Measurements from ENCODE around the gene AACS.
"Not testable (repeated sequence)": the region's sequence is repeated elsewhere in the genome, so short reads cannot be mapped to it uniquely, and the experiment has no call there.

Gene AACS

DNA sequence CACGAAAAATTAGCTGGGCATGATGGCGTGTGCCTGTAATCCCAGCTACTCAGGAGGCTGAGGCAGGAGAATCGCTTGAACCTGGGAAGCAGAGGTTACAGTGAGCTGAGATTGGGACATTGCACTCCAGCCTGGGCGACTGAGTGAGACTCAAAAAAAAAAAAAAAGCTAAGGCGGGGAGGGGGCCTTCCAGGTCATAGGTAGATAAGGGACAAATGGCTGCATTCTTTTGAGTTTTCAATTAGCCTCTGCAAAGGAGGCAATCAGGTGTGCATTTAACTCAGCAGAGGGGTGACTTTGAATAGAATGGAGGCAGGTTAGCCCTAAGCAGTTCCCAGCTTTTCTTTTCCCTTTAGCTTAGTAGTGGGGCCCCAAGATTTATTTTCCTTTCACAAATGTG, 743 bp upstream of the AACS start:
- H3K4me1 ChIP-seq (ENCODE audit: control insufficient read depth, insufficient read depth, low read length), result peaks cover 22% of the 10 kb centered on the region
- no peaks in the 10 kb centered on the region for H3K27me3 ChIP-seq (ENCODE audit: control insufficient read depth, insufficient read depth, low read length)
- H3K9me3 ChIP-seq (ENCODE audit: control insufficient read depth, low read length), result no peaks in the 10 kb centered on the region
- peak overlapping the region; percentile 48 for H3K9ac ChIP-seq (ENCODE audit: low read length)
- no peaks in the 10 kb centered on the region for H3K36me3 ChIP-seq (ENCODE audit: control insufficient read depth, insufficient read depth, low read length)
- peak overlapping the region; percentile 44 for H3K4me3 ChIP-seq (ENCODE audit: low read length)

GRCh38 chr12:125065919-125066570, 810 bp downstream of the AACS start:
- no peaks in the 10 kb centered on the region for H3K36me3 ChIP-seq (ENCODE audit: control insufficient read depth, insufficient read depth, low read length)
- H3K27me3 ChIP-seq (ENCODE audit: control insufficient read depth, insufficient read depth, low read length), result no peaks in the 10 kb centered on the region
- H3K9ac ChIP-seq (ENCODE audit: low read length), result peak overlapping the region; percentile 79
- H3K9me3 ChIP-seq (ENCODE audit: control insufficient read depth, low read length), result no peaks in the 10 kb centered on the region
- H3K4me3 ChIP-seq (ENCODE audit: low read length), result peak overlapping the region; percentile 82
- peaks cover 22% of the 10 kb centered on the region for H3K4me1 ChIP-seq (ENCODE audit: control insufficient read depth, insufficient read depth, low read length)

DNA sequence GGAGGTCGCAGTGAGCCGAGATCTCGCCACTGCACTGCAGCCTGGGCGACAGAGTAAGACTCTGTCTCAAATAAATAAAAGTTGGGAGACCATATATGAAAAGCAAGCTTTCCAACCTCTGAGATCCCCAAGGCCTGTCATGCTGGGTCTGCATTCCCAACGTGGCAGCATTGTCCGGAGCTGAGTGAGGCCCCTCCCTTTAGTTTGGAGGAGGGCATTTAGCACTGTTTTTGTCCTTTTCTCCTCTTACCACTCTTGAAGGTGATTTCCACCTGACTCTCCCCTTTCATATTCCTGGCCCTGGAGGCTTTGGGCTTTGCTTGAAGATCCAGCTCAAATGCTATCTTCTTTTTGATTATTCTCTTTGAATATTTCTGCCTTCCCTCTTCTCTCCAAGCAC, 3.2 kb downstream of the AACS start:
- Histone ChIP-seq H3K27me3 (ENCODE audit: control insufficient read depth, insufficient read depth, low read length) (no peaks in the 10 kb centered on the region), H3K9me3 (ENCODE audit: control insufficient read depth, low read length) (no peaks in the 10 kb centered on the region), H3K9ac (ENCODE audit: low read length) (no peak overlapping the region), H3K36me3 (ENCODE audit: control insufficient read depth, insufficient read depth, low read length) (no peaks in the 10 kb centered on the region), H3K4me1 (ENCODE audit: control insufficient read depth, insufficient read depth, low read length) (peaks cover 22% of the 10 kb centered on the region), H3K4me3 (ENCODE audit: low read length) (no peak overlapping the region)

DNA sequence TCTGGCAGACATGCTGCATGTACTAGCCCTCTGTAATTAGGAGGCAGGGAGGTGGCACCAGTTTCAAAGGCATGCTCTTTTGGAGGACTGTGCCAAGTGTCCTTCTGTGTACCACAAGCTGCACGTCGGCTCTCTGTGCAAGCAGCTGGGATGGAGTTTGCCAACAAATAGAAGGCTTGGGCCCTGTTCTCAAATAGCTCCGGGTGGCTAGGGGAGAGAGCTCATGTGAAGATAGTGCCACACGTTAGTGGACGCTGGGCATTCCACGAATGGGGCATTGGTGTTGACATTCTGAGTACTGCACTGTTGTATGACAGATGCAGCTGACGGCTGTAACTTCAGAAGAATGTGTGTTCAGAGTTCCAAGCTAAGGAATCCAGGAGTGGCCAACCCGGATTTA, 4.4 kb downstream of the AACS start:
- no peaks in the 10 kb centered on the region for H3K27me3 ChIP-seq (ENCODE audit: control insufficient read depth, insufficient read depth, low read length)
- peaks cover 19% of the 10 kb centered on the region for H3K4me1 ChIP-seq (ENCODE audit: control insufficient read depth, insufficient read depth, low read length)
- H3K9me3 ChIP-seq (ENCODE audit: control insufficient read depth, low read length), result no peaks in the 10 kb centered on the region
- H3K9ac ChIP-seq (ENCODE audit: low read length), result no peak overlapping the region
- H3K4me3 ChIP-seq (ENCODE audit: low read length), result no peak overlapping the region
- H3K36me3 ChIP-seq (ENCODE audit: control insufficient read depth, insufficient read depth, low read length), result no peaks in the 10 kb centered on the region

- Histone ChIP-seq H3K4me1 (ENCODE audit: control insufficient read depth, insufficient read depth, low read length) (peaks cover 16% of the 10 kb centered on the region), H3K27me3 (ENCODE audit: control insufficient read depth, insufficient read depth, low read length) (no peaks in the 10 kb centered on the region), H3K36me3 (ENCODE audit: control insufficient read depth, insufficient read depth, low read length) (no peaks in the 10 kb centered on the region), H3K4me3 (ENCODE audit: low read length) (no peak overlapping the region), H3K9me3 (ENCODE audit: control insufficient read depth, low read length) (no peaks in the 10 kb centered on the region), H3K9ac (ENCODE audit: low read length) (no peak overlapping the region)
Measured at GRCh38 chr12:125070112-125070511, 4.9 kb downstream of the AACS start.

GRCh38 chr12:125070661-125071390, 5.6 kb downstream of the AACS start:
- H3K9ac ChIP-seq (ENCODE audit: low read length), result no peak overlapping the region

DNA sequence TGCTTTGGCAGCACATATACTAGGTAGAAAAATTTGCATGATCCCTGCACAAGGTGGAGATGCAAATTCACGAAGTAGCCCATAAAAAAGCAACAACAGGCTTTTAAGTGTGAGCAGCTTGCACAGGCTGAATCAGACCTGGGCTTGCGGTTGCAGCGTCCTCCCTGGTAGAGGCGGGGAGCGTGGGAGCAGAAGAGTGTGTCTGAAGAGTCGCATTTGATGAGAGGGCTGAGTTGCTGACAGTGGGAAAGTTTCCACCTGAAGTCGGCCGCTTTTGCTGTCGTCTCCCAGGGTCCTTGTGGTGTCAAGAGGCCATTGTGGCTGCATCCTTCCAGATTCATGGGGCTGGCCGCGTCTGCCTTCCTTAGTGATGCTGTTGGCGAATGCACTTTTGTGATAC, 6.2 kb downstream of the AACS start:
- no peak overlapping the region for H3K9ac ChIP-seq (ENCODE audit: low read length)
- peaks cover 5% of the 10 kb centered on the region for H3K36me3 ChIP-seq (ENCODE audit: control insufficient read depth, insufficient read depth, low read length)
- no peaks in the 10 kb centered on the region for H3K9me3 ChIP-seq (ENCODE audit: control insufficient read depth, low read length)

More at GRCh38 chr12:125070661-125071390, 5.6 kb downstream of the AACS start:
- no peak overlapping the region for H3K4me3 ChIP-seq (ENCODE audit: low read length)
- no peaks in the 10 kb centered on the region for H3K27me3 ChIP-seq (ENCODE audit: control insufficient read depth, insufficient read depth, low read length)
- peaks cover 14% of the 10 kb centered on the region for H3K4me1 ChIP-seq (ENCODE audit: control insufficient read depth, insufficient read depth, low read length)
- no peaks in the 10 kb centered on the region for H3K36me3 ChIP-seq (ENCODE audit: control insufficient read depth, insufficient read depth, low read length)
- no peaks in the 10 kb centered on the region for H3K9me3 ChIP-seq (ENCODE audit: control insufficient read depth, low read length)

GRCh38 chr12:125072496-125072895, 7.3 kb downstream of the AACS start:
- Histone ChIP-seq H3K4me1 (ENCODE audit: control insufficient read depth, insufficient read depth, low read length) (no peaks in the 10 kb centered on the region), H3K27me3 (ENCODE audit: control insufficient read depth, insufficient read depth, low read length) (no peaks in the 10 kb centered on the region), H3K36me3 (ENCODE audit: control insufficient read depth, insufficient read depth, low read length) (peaks cover 8% of the 10 kb centered on the region), H3K9ac (ENCODE audit: low read length) (no peak overlapping the region), H3K9me3 (ENCODE audit: control insufficient read depth, low read length) (no peaks in the 10 kb centered on the region), H3K4me3 (ENCODE audit: low read length) (no peak overlapping the region)

More for the DNA sequence above, 6.2 kb downstream of the AACS start:
- H3K4me3 ChIP-seq (ENCODE audit: low read length), result no peak overlapping the region
- H3K27me3 ChIP-seq (ENCODE audit: control insufficient read depth, insufficient read depth, low read length), result no peaks in the 10 kb centered on the region
- H3K4me1 ChIP-seq (ENCODE audit: control insufficient read depth, insufficient read depth, low read length), result peaks cover 7% of the 10 kb centered on the region

DNA sequence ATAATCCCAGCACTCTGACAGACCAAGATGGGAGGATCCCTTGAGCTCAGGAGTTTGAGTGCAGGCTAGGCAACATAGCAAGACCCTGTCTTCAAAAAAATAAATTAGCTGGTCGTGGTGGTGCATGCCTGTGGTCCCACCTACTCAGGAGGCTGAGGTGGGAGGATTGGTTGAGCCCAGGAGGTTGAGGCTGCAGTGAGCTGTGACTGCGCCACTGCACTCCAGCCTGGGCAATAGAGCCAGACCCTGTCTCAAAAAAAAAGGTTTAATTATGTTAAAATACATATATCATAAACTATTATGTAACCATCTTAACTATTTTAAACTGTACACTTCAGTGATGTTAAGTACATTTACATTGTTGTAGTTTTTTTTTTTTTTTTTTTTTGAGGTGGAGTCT, 9.1 kb downstream of the AACS start:
- not testable (repeated sequence) for H3K4me1 ChIP-seq (ENCODE audit: control insufficient read depth, insufficient read depth, low read length); H3K27me3 ChIP-seq (ENCODE audit: control insufficient read depth, insufficient read depth, low read length); H3K9me3 ChIP-seq (ENCODE audit: control insufficient read depth, low read length); H3K4me3 ChIP-seq (ENCODE audit: low read length); H3K36me3 ChIP-seq (ENCODE audit: control insufficient read depth, insufficient read depth, low read length); H3K9ac ChIP-seq (ENCODE audit: low read length)

DNA sequence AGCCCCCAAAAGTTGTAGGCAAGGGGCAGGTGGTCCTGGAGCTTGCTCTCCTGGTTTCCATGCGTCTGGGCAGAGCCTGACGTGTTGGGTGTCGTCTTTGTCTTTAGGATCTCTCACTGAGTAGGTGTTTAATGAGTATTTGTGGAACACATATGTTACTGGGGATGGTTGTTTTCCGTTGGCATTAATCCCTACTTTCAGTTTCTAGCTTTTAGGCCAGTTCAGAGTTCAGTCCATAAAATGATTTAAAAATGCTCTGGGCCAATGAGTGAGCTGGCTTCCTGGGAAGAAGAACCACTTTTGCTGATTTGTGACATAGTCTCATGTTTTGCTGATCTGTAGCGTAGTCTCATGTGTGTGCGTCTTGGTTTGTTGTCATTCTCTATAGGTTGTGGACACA, 10.9 kb downstream of the AACS start:
- Histone ChIP-seq H3K9me3 (ENCODE audit: control insufficient read depth, low read length) (no peaks in the 10 kb centered on the region), H3K9ac (ENCODE audit: low read length) (no peak overlapping the region), H3K27me3 (ENCODE audit: control insufficient read depth, insufficient read depth, low read length) (no peaks in the 10 kb centered on the region), H3K4me3 (ENCODE audit: low read length) (no peak overlapping the region), H3K4me1 (ENCODE audit: control insufficient read depth, insufficient read depth, low read length) (no peaks in the 10 kb centered on the region), H3K36me3 (ENCODE audit: control insufficient read depth, insufficient read depth, low read length) (peaks cover 8% of the 10 kb centered on the region)

- Histone ChIP-seq H3K9ac (ENCODE audit: low read length) (no peak overlapping the region), H3K36me3 (ENCODE audit: control insufficient read depth, insufficient read depth, low read length) (peaks cover 12% of the 10 kb centered on the region), H3K27me3 (ENCODE audit: control insufficient read depth, insufficient read depth, low read length) (no peaks in the 10 kb centered on the region), H3K4me1 (ENCODE audit: control insufficient read depth, insufficient read depth, low read length) (no peaks in the 10 kb centered on the region), H3K9me3 (ENCODE audit: control insufficient read depth, low read length) (no peaks in the 10 kb centered on the region), H3K4me3 (ENCODE audit: low read length) (no peak overlapping the region)
Measured at GRCh38 chr12:125079084-125079483, 13.8 kb downstream of the AACS start.

GRCh38 chr12:125079648-125080645, 14.7 kb downstream of the AACS start:
- Histone ChIP-seq H3K9ac (ENCODE audit: low read length) (no peak overlapping the region), H3K36me3 (ENCODE audit: control insufficient read depth, insufficient read depth, low read length) (peaks cover 12% of the 10 kb centered on the region), H3K27me3 (ENCODE audit: control insufficient read depth, insufficient read depth, low read length) (no peaks in the 10 kb centered on the region), H3K9me3 (ENCODE audit: control insufficient read depth, low read length) (no peaks in the 10 kb centered on the region), H3K4me3 (ENCODE audit: low read length) (no peak overlapping the region), H3K4me1 (ENCODE audit: control insufficient read depth, insufficient read depth, low read length) (no peaks in the 10 kb centered on the region)
